Measurements from ENCODE around the gene CDKN1C. TPM values are rescaled to one million over a fixed set of nuclear protein-coding genes. Genes with fewer than 3 reads are reported as not detected.

Gene CDKN1C
- polyA plus RNA-seq, 1 of the 3 experiments (the other 2 are of a cell fraction) = 1.6 TPM

- H2AFZ ChIP-seq (ENCODE audit: low read depth) = no peak overlapping the region
- ChIA-PET CTCF (interaction anchor here (0.7 to 3.4 kb wide), 5 partner anchors 36 to 161 kb away, joined by 3 to 15 read pairs (median 3); no protein-coding TSS in a partner anchor), POLR2A (no interaction called here)
- H3K4me1 ChIP-seq (ENCODE audit: control insufficient read depth in 1 of 2, insufficient read depth in 2 of 2, low read depth in 1 of 2, low read length in 1 of 2) = peaks cover 0 to 14% of the 10 kb centered on the region in 2 experiments; a peak in 2 of 4 replicates
- H3K27ac ChIP-seq (ENCODE audit: low read depth in 2 of 2, low read length in 1 of 2) = no peak overlapping the region
- DNase-seq = peak; percentile 28
- no peak overlapping the region for H3K4me3 ChIP-seq (ENCODE audit: low read depth in 2 of 2, low read length in 1 of 2)
- H3F3A ChIP-seq (replicated peaks; ENCODE audit: insufficient read depth) = peaks cover 3% of the 10 kb centered on the region
- H3K9me3 ChIP-seq = no peaks in the 10 kb centered on the region
- H3K79me2 ChIP-seq (ENCODE audit: insufficient read depth) = 0 out of 2 replicates have a peak, but pooled peaks cover 2% of the 10 kb centered on the region
- no peak overlapping the region for H3K9ac ChIP-seq
- WGBS (ENCODE audit: low lambda C conversion rate) = 69% methylated on average over 4 of the region's 4 CpGs
- no peaks in the 10 kb centered on the region for H4K20me1 ChIP-seq (ENCODE audit: insufficient read depth)
- no peaks in the 10 kb centered on the region for H3K9me2 ChIP-seq
- H3K27me3 ChIP-seq (ENCODE audit: insufficient read depth) = no peaks in the 10 kb centered on the region
- no peaks in the 10 kb centered on the region for H3K36me3 ChIP-seq (replicated peaks in 1 of 2; ENCODE audit: control insufficient read depth in 1 of 2, insufficient read depth in 2 of 2, low read length in 1 of 2)
- no peak overlapping the region for H3K4me2 ChIP-seq
- no peak for TF ChIP-seq TEAD4 (IDR thresholded peaks at IDR 0.05; ENCODE audit: borderline replicate concordance, insufficient read depth)
- TF ChIP-seq RAD21 (IDR thresholded peaks at IDR 0.05; ENCODE audit: low read length) = no peak
- no peak for TF ChIP-seq EZH2phosphoT487 (IDR thresholded peaks at IDR 0.05; ENCODE audit: borderline replicate concordance, low read depth)
- TF ChIP-seq NRF1 (IDR thresholded peaks at IDR 0.05; ENCODE audit: low read depth, low read length) = no peak
- TF ChIP-seq REST (IDR thresholded peaks at IDR 0.05; ENCODE audit: low read depth, low read length) = no peak
- no peak for TF ChIP-seq FOXJ3 (CRISPR knock-in tag; IDR thresholded peaks at IDR 0.05)
- no peak for TF ChIP-seq GATA2 (CRISPR knock-in tag; IDR thresholded peaks at IDR 0.05)
- no peak for TF ChIP-seq IRF3 (IDR thresholded peaks at IDR 0.05; ENCODE audit: low read depth, low read length)
- TF ChIP-seq RCOR1 (IDR thresholded peaks at IDR 0.05; ENCODE audit: low read length) = no peak
These were observed 45.8 kb upstream of the CDKN1C start for GRCh38 chr11:2931420-2931746.

- Histone ChIP-seq H3K79me2 (ENCODE audit: insufficient read depth) (0 out of 2 replicates have a peak, but pooled peaks cover 2% of the 10 kb centered on the region), H3K36me3 (replicated peaks in 1 of 2; ENCODE audit: control insufficient read depth in 1 of 2, insufficient read depth in 2 of 2, low read length in 1 of 2) (no peaks in the 10 kb centered on the region), H3K4me1 (ENCODE audit: control insufficient read depth in 1 of 2, insufficient read depth in 2 of 2, low read depth in 1 of 2, low read length in 1 of 2) (peaks cover 0 to 14% of the 10 kb centered on the region in 2 experiments; a peak in 2 of 4 replicates), H3K27ac (ENCODE audit: low read depth in 2 of 2, low read length in 1 of 2) (peak overlapping the region in 1 of 2 experiments; percentile 60; a peak in 1 of 4 replicates), H4K20me1 (ENCODE audit: insufficient read depth) (no peaks in the 10 kb centered on the region), H3K9me2 (no peaks in the 10 kb centered on the region), H3K4me2 (peak overlapping the region; percentile 89), H3K4me3 (ENCODE audit: low read depth in 2 of 2, low read length in 1 of 2) (peak overlapping the region; percentile 46 to 66; a peak in 3 of 4 replicates), H3K27me3 (ENCODE audit: insufficient read depth) (no peaks in the 10 kb centered on the region), H2AFZ (ENCODE audit: low read depth) (peak overlapping the region; percentile 77; the same call in 1 of the 2 replicates), H3K9me3 (no peaks in the 10 kb centered on the region), H3K9ac (no peak overlapping the region; the same call in 1 of the 2 replicates), H3F3A (replicated peaks; ENCODE audit: insufficient read depth) (no peaks in the 10 kb centered on the region)
- ChIA-PET POLR2A (no interaction called here), CTCF (interaction anchor here (0.5 to 3.4 kb wide), 24 partner anchors 10 to 510 kb away, joined by 3 to 27 read pairs (median 4); partner anchors contain the start of gene CDKN1C)
- 22% methylated on average over 9 of the region's 21 CpGs for WGBS (ENCODE audit: low lambda C conversion rate)
- peak; percentile 84 for DNase-seq
- TF ChIP-seq JUND (IDR thresholded peaks at IDR 0.05) (no peak), ELF1 (IDR thresholded peaks at IDR 0.05) (no peak), RAD21 (IDR thresholded peaks at IDR 0.05; ENCODE audit: low read length) (peak; percentile 69), REST (IDR thresholded peaks at IDR 0.05; ENCODE audit: low read depth, low read length) (no peak), CTCF (IDR thresholded peaks at IDR 0.05) (peak; percentile 55), FOXM1 (IDR thresholded peaks at IDR 0.05; ENCODE audit: low read depth) (no peak), IRF3 (IDR thresholded peaks at IDR 0.05; ENCODE audit: low read depth, low read length) (no peak)
These were observed 45.3 kb upstream of the CDKN1C start for GRCh38 chr11:2930704-2931419.

Measured in SK-N-SH (cell line).